Hepatocyte (in vitro differentiated cells): ENCODE data around the gene TTC39B. TPM values are rescaled to one million over a fixed set of nuclear protein-coding genes. Genes with fewer than 3 reads are reported as not detected.

ENCODE experiments used
- DNase-seq: peaks from one replicate; pipeline ENCODE4 v3.0.0-alpha.2; 2016; ENCODE audit warnings: low spot score
- H2AFZ ChIP-seq: fragments of 200-600 bp; sonication (generic); 2 replicates; pipeline ENCODE4 v1.6.0; 2016; ENCODE audit warnings: antibody characterized with exemption, mild to moderate bottlenecking
- H3K27ac ChIP-seq: fragments of 200-600 bp; sonication (generic); 2 replicates; pipeline ENCODE4 v1.5.1; 2016; ENCODE audit warnings: mild to moderate bottlenecking
- H3K27me3 ChIP-seq: fragments of 200-600 bp; sonication (generic); 2 replicates; pipeline ENCODE4 v1.6.1; 2016
- H3K36me3 ChIP-seq: fragments of 200-600 bp; sonication (generic); replicated peaks from 2 replicates; pipeline ENCODE4 v1.5.1; 2016; ENCODE audit warnings: low read depth; ENCODE audit not compliant: insufficient read depth
- H3K4me1 ChIP-seq: fragments of 200-600 bp; sonication (generic); 2 replicates; pipeline ENCODE4 v1.5.1; 2016; ENCODE audit warnings: mild to moderate bottlenecking, moderate library complexity; ENCODE audit not compliant: insufficient read depth
- H3K4me2 ChIP-seq: fragments of 200-600 bp; sonication (generic); 2 replicates; pipeline ENCODE4 v1.6.0; 2016
- H3K4me3 ChIP-seq: fragments of 200-600 bp; sonication (generic); 2 replicates; pipeline ENCODE4 v1.5.1; 2016; ENCODE audit warnings: mild to moderate bottlenecking
- H3K79me2 ChIP-seq: fragments of 200-600 bp; sonication (generic); 2 replicates; pipeline ENCODE4 v1.6.0; 2017; ENCODE audit warnings: mild to moderate bottlenecking
- H3K9me2 ChIP-seq: fragments of 200-600 bp; sonication (generic); replicated peaks from 2 replicates; pipeline ENCODE4 v1.6.0; 2017; ENCODE audit warnings: mild to moderate bottlenecking; ENCODE audit not compliant: insufficient read depth
- H3K9me3 ChIP-seq: fragments of 200-600 bp; sonication (generic); 2 replicates; pipeline ENCODE4 v1.5.1; 2016; ENCODE audit warnings: low read depth, mild to moderate bottlenecking
- H4K20me1 ChIP-seq: fragments of 200-600 bp; sonication (generic); 2 replicates; pipeline ENCODE4 v1.6.0; 2016; ENCODE audit warnings: mild to moderate bottlenecking; ENCODE audit not compliant: insufficient read depth, poor library complexity, severe bottlenecking
- EZH2 ChIP-seq: fragments of 200-600 bp; sonication (generic); IDR thresholded peaks from 2 replicates; pipeline ENCODE4 v1.6.1; 2016; ENCODE audit warnings: antibody characterized with exemption, mild to moderate bottlenecking, borderline replicate concordance
- EZH2phosphoT487 ChIP-seq: fragments of 200-600 bp; sonication (generic); IDR thresholded peaks from one replicate; pipeline ENCODE4 v1.6.1; 2018; ENCODE audit warnings: antibody characterized with exemption, mild to moderate bottlenecking, low read depth, moderate library complexity; ENCODE audit not compliant: unreplicated experiment, severe bottlenecking
- WGBS: methylation state at CpG from one replicate; pipeline ENCODE4 v1.1.6; 2016; ENCODE audit warnings: low lambda C conversion rate; ENCODE audit errors: missing lambda C conversion rate; 5-methylcytosine and 5-hydroxymethylcytosine counted together
- polyA plus RNA-seq: library from polyadenylated mRNA; unstranded; fragments of >200 nt; fragmentation: Nextera tagmentation; extraction: Ambion mirVana; gene quantifications from 2 replicates; pipeline ENCODE4 v1.2.1, GENCODE V29; 2016
- total RNA-seq: library from RNA; depleted of rRNA; stranded (reverse); fragments of >200 nt; gene quantifications from 2 replicates; pipeline ENCODE4 v1.2.3, GENCODE V29; 2014
- TF ChIP-seq, protein P1 (sequence below): fragments of 200-600 bp; sonication (generic); IDR thresholded peaks from 2 replicates; pipeline ENCODE4 v1.5.1; 2016; ENCODE audit warnings: antibody characterized with exemption, mild to moderate bottlenecking; ENCODE audit not compliant: poor library complexity

TTC39B gene
- total and polyA plus RNA-seq, 2 experiments from 2014 or later, result 2.6 to 15.7 TPM

- no peaks in the 10 kb centered on the region for H3K9me2 ChIP-seq
- 65% methylated on average over 13 of the region's 13 CpGs for WGBS
- H4K20me1 ChIP-seq, result no peaks in the 10 kb centered on the region
- DNase-seq, result peak; percentile 17
- peaks cover 9% of the 10 kb centered on the region for H3K9me3 ChIP-seq
- peaks cover 13% of the 10 kb centered on the region for H3K79me2 ChIP-seq
- no peak overlapping the region for H3K4me2 ChIP-seq
- H3K4me1 ChIP-seq, result no peaks in the 10 kb centered on the region
- no peak overlapping the region for H3K27ac ChIP-seq
- H2AFZ ChIP-seq, result no peak overlapping the region
- H3K4me3 ChIP-seq, result no peak overlapping the region
- no peaks in the 10 kb centered on the region for H3K27me3 ChIP-seq
- TF ChIP-seq, protein P1, sequence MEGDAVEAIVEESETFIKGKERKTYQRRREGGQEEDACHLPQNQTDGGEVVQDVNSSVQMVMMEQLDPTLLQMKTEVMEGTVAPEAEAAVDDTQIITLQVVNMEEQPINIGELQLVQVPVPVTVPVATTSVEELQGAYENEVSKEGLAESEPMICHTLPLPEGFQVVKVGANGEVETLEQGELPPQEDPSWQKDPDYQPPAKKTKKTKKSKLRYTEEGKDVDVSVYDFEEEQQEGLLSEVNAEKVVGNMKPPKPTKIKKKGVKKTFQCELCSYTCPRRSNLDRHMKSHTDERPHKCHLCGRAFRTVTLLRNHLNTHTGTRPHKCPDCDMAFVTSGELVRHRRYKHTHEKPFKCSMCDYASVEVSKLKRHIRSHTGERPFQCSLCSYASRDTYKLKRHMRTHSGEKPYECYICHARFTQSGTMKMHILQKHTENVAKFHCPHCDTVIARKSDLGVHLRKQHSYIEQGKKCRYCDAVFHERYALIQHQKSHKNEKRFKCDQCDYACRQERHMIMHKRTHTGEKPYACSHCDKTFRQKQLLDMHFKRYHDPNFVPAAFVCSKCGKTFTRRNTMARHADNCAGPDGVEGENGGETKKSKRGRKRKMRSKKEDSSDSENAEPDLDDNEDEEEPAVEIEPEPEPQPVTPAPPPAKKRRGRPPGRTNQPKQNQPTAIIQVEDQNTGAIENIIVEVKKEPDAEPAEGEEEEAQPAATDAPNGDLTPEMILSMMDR, result peak; percentile 22
- no peak for TF ChIP-seq EZH2
- no peaks in the 10 kb centered on the region for H3K36me3 ChIP-seq
Measured at GRCh38 chr9:15231788-15232635, 75.0 kb downstream of the TTC39B start.

GRCh38 chr9:15229409-15229808, 77.6 kb downstream of the TTC39B start:
- TF ChIP-seq EZH2, result no peak
- no peak for TF ChIP-seq EZH2phosphoT487
- TF ChIP-seq, protein P1, result no peak
- Histone ChIP-seq H3K9me2 (no peaks in the 10 kb centered on the region), H2AFZ (no peak overlapping the region), H3K4me3 (no peak overlapping the region), H3K79me2 (no peaks in the 10 kb centered on the region), H3K36me3 (no peaks in the 10 kb centered on the region), H4K20me1 (no peaks in the 10 kb centered on the region), H3K9me3 (no peaks in the 10 kb centered on the region), H3K4me2 (no peak overlapping the region), H3K27me3 (no peaks in the 10 kb centered on the region), H3K27ac (no peak overlapping the region), H3K4me1 (no peaks in the 10 kb centered on the region)
- 95% methylated on average over 5 of the region's 5 CpGs for WGBS
- no peak for DNase-seq

GRCh38 chr9:15227491-15227890, 79.5 kb downstream of the TTC39B start:
- Histone ChIP-seq H3K27me3 (no peaks in the 10 kb centered on the region), H3K9me3 (no peaks in the 10 kb centered on the region), H4K20me1 (no peaks in the 10 kb centered on the region), H3K4me3 (no peak overlapping the region), H3K4me2 (no peak overlapping the region), H3K4me1 (no peaks in the 10 kb centered on the region), H3K79me2 (no peaks in the 10 kb centered on the region), H3K27ac (no peak overlapping the region), H3K9me2 (no peaks in the 10 kb centered on the region), H3K36me3 (no peaks in the 10 kb centered on the region), H2AFZ (no peak overlapping the region)
- WGBS, result 93% methylated on average over 4 of the region's 4 CpGs
- TF ChIP-seq, protein P1, result no peak
- TF ChIP-seq EZH2phosphoT487, result no peak
- no peak for TF ChIP-seq EZH2
- DNase-seq, result no peak
